T-cell (primary cell): ENCODE results near the gene KATNIP. TPM values are rescaled to one million over a fixed set of nuclear protein-coding genes. Genes with fewer than 3 reads are reported as not detected.

Experiments used
- ATAC-seq, 4 experiments: fragments of 200-7000 bp in 3 of 4; fragments of 150-1000 bp in 1 of 4; cut with Tn5 transposase; replicated peaks in 1 of 4; 1 replicate in 3 of 4; 2 replicates in 1 of 4; pipeline ENCODE4 v1.10.0; 2021; ENCODE audit warnings: moderate library complexity in 3 of 4, mild to moderate bottlenecking in 2 of 4, moderate number of reproducible peaks in 1 of 4
- CTCF ChIA-PET, 2 donors: fragments of 300-600 bp; sonication (Branson Sonifier 250); formaldehyde crosslinking; loops; one replicate each; lab custom pipeline; 2022; ENCODE audit warnings: antibody characterized with exemption in 2 of 2; lab: Charles Lee
- POLR2A ChIA-PET, 2 donors: fragments of 300-600 bp; sonication (Branson Sonifier 250); formaldehyde crosslinking; loops; one replicate each; lab custom pipeline; 2022; ENCODE audit warnings: antibody characterized with exemption in 2 of 2; lab: Charles Lee
- DNase-seq, 35 experiments: peaks; one replicate each; pipeline versions ENCODE4 v3.0.0 to v3.0.0-alpha.2; 2013 to 2023
- H3K27ac ChIP-seq: one replicate; pipeline ENCODE4 v1.5.1; 2013; ENCODE audit warnings: low read length
- H3K27me3 ChIP-seq, 2 experiments: replicated peaks in 1 of 2; 1 replicate in 1 of 2; 2 replicates in 1 of 2; pipeline versions ENCODE4 v1.6.1 to v1.7.0; 2013; ENCODE audit warnings: low read length in 1 of 2, mixed read lengths in 1 of 2; ENCODE audit not compliant: control insufficient read depth in 2 of 2, insufficient read depth in 2 of 2; ENCODE audit errors: extremely low read depth in 1 of 2
- H3K36me3 ChIP-seq, 2 donors: 1 replicate in 1 of 2; 2 replicates in 1 of 2; pipeline versions ENCODE4 v1.6.1 to v1.7.0; 2013; ENCODE audit warnings: low read length in 1 of 2; ENCODE audit not compliant: control insufficient read depth in 2 of 2, insufficient read depth in 1 of 2; ENCODE audit errors: extremely low read depth in 1 of 2
- H3K4me1 ChIP-seq, 2 experiments: 1 replicate in 1 of 2; 2 replicates in 1 of 2; pipeline versions ENCODE4 v1.6.1 to v1.7.0; 2013; ENCODE audit warnings: low read length in 2 of 2, mixed read lengths in 1 of 2; ENCODE audit not compliant: insufficient read depth in 2 of 2, control insufficient read depth in 1 of 2; ENCODE audit errors: extremely low read depth in 1 of 2
- H3K4me3 ChIP-seq, 2 donors: 1 replicate in 1 of 2; 2 replicates in 1 of 2; pipeline versions ENCODE4 v1.5.1 to v1.7.0; 2013; ENCODE audit warnings: mild to moderate bottlenecking in 2 of 2, low read length in 1 of 2, moderate library complexity in 1 of 2; ENCODE audit not compliant: control insufficient read depth in 1 of 2; ENCODE audit errors: extremely low read depth in 1 of 2
- H3K9me3 ChIP-seq: 2 replicates; pipeline ENCODE4 v1.7.0; 2013
- H3K27ac Mint-ChIP-seq, 2 donors: one replicate each; pipeline ENCODE4 v1.8.0; 2020 to 2021; ENCODE audit warnings: mild to moderate bottlenecking in 2 of 2, mixed read lengths in 2 of 2
- H3K27me3 Mint-ChIP-seq, 2 donors: one replicate each; pipeline ENCODE4 v1.8.0; 2021 to 2022; ENCODE audit warnings: mixed read lengths in 2 of 2
- H3K36me3 Mint-ChIP-seq: one replicate; pipeline ENCODE4 v1.8.0; 2021; ENCODE audit warnings: mixed read lengths
- H3K4me1 Mint-ChIP-seq, 3 donors: one replicate each; pipeline ENCODE4 v1.8.0; 2020 to 2022; ENCODE audit warnings: mixed read lengths in 3 of 3, mild to moderate bottlenecking in 1 of 3
- H3K4me3 Mint-ChIP-seq, 3 donors: one replicate each; pipeline ENCODE4 v1.8.0; 2020 to 2022; ENCODE audit warnings: mild to moderate bottlenecking in 3 of 3, mixed read lengths in 3 of 3, moderate library complexity in 3 of 3
- H3K9me3 Mint-ChIP-seq, 3 donors: one replicate each; pipeline ENCODE4 v1.8.0; 2020 to 2022; ENCODE audit warnings: mixed read lengths in 3 of 3
- WGBS: methylation state at CpG from one replicate; pipeline ENCODE4 v1.1.5; 2013; ENCODE audit warnings: missing lambda C conversion rate; ENCODE audit not compliant: insufficient coverage; 5-methylcytosine and 5-hydroxymethylcytosine counted together
- total RNA-seq, 35 experiments: library from RNA in 6 of 35; stranded (reverse) in 6 of 35; fragments of 120-200 nt in 1 of 35; gene quantifications; one replicate each; pipeline versions ENCODE4 v1.2.1 to v1.2.4 and lab custom pipeline; 2013 to 2026

KATNIP gene
- total RNA-seq, 5 donors from 2014 or later (not counting 1 experiment from before 2014, with no cell fraction given), result 14.6 to 26.8 (median 18.7) TPM

DNA sequence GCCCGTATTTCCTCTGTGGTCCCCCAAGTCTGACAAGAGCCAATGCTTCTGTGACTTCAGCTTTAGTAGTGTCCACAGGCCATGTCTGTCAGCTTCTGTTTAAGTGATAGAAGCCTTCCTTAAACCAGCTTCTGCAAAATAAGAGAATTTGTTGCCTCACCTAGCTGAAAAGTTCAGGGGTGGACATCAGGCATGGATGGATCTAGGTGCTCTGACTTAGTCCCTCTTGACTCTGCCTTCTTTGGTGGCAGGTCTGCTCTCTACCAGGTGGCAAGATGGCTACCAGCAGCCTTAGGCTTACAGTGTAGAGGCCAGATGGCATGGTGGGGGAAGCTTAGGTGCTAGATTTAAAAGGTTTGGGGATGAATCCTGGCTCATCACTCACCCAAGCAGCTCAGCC is 33.7 kb downstream of the KATNIP start:
- H3K9me3 Mint-ChIP-seq, result no peaks in the 10 kb centered on the region
- H3K4me1 Mint-ChIP-seq, result no peaks in the 10 kb centered on the region
- no peaks in the 10 kb centered on the region for H3K9me3 ChIP-seq
- peaks cover 54% of the 10 kb centered on the region for H3K36me3 Mint-ChIP-seq
- no peak overlapping the region for H3K4me3 ChIP-seq
- DNase-seq (no peak), ATAC-seq (no peak)
- WGBS, result 100% methylated on average over 1 of the region's 1 CpG
- no peak overlapping the region for H3K27ac Mint-ChIP-seq
- no peak overlapping the region for H3K4me3 Mint-ChIP-seq
- H3K27me3 ChIP-seq, result no peaks in the 10 kb centered on the region
- H3K4me1 ChIP-seq, result no peaks in the 10 kb centered on the region
- POLR2A ChIA-PET, result no interaction called here
- H3K27ac ChIP-seq, result no peak overlapping the region
- H3K36me3 ChIP-seq, result no peaks in the 10 kb centered on the region
- H3K27me3 Mint-ChIP-seq, result no peaks in the 10 kb centered on the region
- CTCF ChIA-PET, result no interaction called here

DNA sequence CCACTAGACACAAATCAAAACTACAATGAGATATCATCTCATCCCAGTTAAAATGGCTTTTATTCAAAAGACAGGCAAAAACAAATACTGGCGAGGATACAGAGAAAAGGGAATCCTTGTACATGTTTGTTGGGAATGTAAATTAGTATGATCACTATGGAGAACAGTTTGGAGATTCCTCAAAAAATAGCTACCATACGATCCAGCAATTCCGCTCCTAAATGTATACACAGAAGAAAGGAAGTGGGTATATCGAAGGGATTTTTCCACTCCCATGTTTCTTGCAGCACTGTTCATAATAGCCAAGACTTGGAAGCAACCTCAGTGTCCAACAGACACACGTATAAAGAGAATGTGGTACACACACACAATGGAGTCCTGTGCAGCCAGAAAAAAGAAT is 35.3 kb downstream of the KATNIP start:
- Histone ChIP-seq H3K36me3 (no peaks in the 10 kb centered on the region), H3K9me3 (no peaks in the 10 kb centered on the region), H3K27ac (no peak overlapping the region), H3K27me3 (no peaks in the 10 kb centered on the region), H3K4me1 (no peaks in the 10 kb centered on the region), H3K4me3 (no peak overlapping the region)
- ChIA-PET CTCF (no interaction called here), POLR2A (no interaction called here)
- no peaks in the 10 kb centered on the region for H3K27me3 Mint-ChIP-seq
- H3K27ac Mint-ChIP-seq, result no peak overlapping the region
- no CpG with 5 or more reads among the region's 5 CpGs for WGBS
- H3K4me3 Mint-ChIP-seq, result no peak overlapping the region
- peaks cover 46% of the 10 kb centered on the region for H3K36me3 Mint-ChIP-seq
- DNase-seq (no peak), ATAC-seq (no peak)
- H3K9me3 Mint-ChIP-seq, result no peaks in the 10 kb centered on the region
- H3K4me1 Mint-ChIP-seq, result no peaks in the 10 kb centered on the region

DNA sequence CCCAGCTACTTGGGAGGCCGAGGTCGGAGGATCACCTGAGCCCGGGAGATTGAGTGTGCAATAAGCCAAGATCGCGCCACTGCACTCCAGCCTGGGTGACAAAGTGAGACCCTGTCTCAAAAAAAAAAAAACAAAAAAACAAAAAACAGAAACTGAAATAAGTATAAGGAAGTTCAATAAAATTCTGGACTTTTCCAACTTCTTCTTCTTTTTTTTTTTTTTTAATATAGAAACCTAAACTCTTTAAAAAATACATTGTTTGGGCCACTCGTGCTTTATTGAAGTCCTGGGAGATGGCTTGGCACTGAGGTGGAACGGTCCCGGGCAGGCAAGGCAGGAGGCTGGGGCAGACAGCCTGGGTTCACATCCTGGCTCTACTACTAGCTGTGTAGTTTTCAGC is 36.8 kb downstream of the KATNIP start:
- peaks cover 44% of the 10 kb centered on the region for H3K36me3 Mint-ChIP-seq
- no peaks in the 10 kb centered on the region for H3K27me3 Mint-ChIP-seq
- H3K9me3 Mint-ChIP-seq, result no peaks in the 10 kb centered on the region
- H3K9me3 ChIP-seq, result no peaks in the 10 kb centered on the region
- H3K27ac Mint-ChIP-seq, result no peak overlapping the region
- CTCF ChIA-PET, result interaction anchor here in 1 of 2 donors (0.6 kb wide), 1 partner anchor 270 kb away, joined by 3 read pairs; no protein-coding TSS in a partner anchor
- ATAC-seq (no peak), DNase-seq (no peak)
- 100% methylated on average over 3 of the region's 8 CpGs for WGBS
- no peaks in the 10 kb centered on the region for H3K27me3 ChIP-seq
- POLR2A ChIA-PET, result no interaction called here
- no peak overlapping the region for H3K4me3 ChIP-seq
- no peak overlapping the region for H3K4me3 Mint-ChIP-seq
- no peaks in the 10 kb centered on the region for H3K4me1 Mint-ChIP-seq
- no peak overlapping the region for H3K27ac ChIP-seq
- no peaks in the 10 kb centered on the region for H3K4me1 ChIP-seq
- H3K36me3 ChIP-seq, result no peaks in the 10 kb centered on the region

DNA sequence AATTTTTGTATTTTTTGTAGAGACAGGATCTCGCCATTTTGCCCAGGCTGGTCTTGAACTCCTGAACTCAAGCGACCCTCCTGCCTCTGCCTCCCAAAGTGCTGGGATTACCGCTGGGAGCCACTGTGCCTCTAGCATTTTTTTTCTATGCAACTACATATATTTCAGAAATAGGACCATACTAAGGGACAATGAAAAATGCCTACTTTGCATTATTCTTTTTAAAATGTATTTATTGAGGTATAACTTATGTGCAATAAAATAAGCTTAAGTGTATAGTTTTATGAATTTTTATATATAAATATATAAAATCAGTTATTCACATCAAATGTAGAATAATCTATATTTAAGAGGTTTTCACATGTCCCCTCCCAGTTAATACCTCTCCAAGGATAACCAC is 38.1 kb downstream of the KATNIP start:
- H3K4me1 ChIP-seq, result no peaks in the 10 kb centered on the region
- no peaks in the 10 kb centered on the region for H3K4me1 Mint-ChIP-seq
- no CpG with 5 or more reads among the region's 3 CpGs for WGBS
- H3K9me3 Mint-ChIP-seq, result no peaks in the 10 kb centered on the region
- POLR2A ChIA-PET, result no interaction called here
- H3K36me3 Mint-ChIP-seq, result peaks cover 37% of the 10 kb centered on the region
- H3K27ac Mint-ChIP-seq, result no peak overlapping the region
- DNase-seq, result no peak
- no peak for ATAC-seq
- no peaks in the 10 kb centered on the region for H3K36me3 ChIP-seq
- no peak overlapping the region for H3K4me3 Mint-ChIP-seq
- no peaks in the 10 kb centered on the region for H3K9me3 ChIP-seq
- CTCF ChIA-PET, result no interaction called here
- H3K4me3 ChIP-seq, result no peak overlapping the region
- no peaks in the 10 kb centered on the region for H3K27me3 Mint-ChIP-seq
- no peak overlapping the region for H3K27ac ChIP-seq
- H3K27me3 ChIP-seq, result no peaks in the 10 kb centered on the region

DNA sequence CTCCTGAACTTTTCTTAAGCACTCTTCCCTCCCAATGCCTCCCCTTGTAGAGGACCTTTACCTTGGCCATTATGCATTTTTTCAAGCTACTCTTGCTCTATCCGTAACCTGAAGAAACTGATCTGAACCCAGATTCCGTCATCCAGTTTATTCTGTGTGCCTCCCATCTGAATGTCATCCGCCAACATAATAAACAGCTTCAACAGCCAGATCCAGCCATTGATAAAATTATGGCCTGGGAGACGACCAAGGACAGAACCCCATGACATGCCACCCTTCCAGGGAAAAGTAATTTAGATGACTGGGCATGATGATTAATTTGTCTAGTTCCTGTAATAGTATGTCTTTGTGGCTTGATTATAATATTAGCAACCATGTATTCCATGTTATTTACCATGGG is 41.9 kb downstream of the KATNIP start:
- Mint-ChIP-seq H3K36me3 (peaks cover 20% of the 10 kb centered on the region), H3K27ac (no peak overlapping the region), H3K4me1 (no peaks in the 10 kb centered on the region)

DNA sequence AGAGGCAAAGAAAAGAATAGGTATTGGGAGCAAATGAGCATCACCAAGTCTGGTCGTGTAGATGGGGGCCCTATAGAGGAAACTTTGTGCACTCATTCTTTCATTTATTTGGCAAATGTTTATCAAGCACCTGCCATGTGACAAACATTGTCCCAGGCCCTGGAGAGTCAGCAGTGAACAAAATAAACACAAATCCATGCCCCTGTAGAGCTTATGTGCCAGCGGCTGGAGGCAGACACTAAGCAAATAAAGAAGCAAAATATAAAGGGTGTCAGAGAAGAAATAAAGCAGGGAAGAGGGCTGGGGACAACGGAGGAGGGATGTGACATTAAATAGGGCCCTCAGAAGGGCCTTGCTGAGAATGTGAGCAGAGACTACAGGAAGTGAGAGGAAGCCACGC is 45.5 kb downstream of the KATNIP start:
- no peaks in the 10 kb centered on the region for H3K4me1 Mint-ChIP-seq
- H3K36me3 Mint-ChIP-seq, result peaks cover 27% of the 10 kb centered on the region
- Histone ChIP-seq H3K4me1 (no peaks in the 10 kb centered on the region), H3K36me3 (no peaks in the 10 kb centered on the region), H3K4me3 (no peak overlapping the region), H3K9me3 (no peaks in the 10 kb centered on the region), H3K27ac (no peak overlapping the region), H3K27me3 (no peaks in the 10 kb centered on the region)
- H3K4me3 Mint-ChIP-seq, result no peak overlapping the region
- H3K27me3 Mint-ChIP-seq, result no peaks in the 10 kb centered on the region
- H3K9me3 Mint-ChIP-seq, result no peaks in the 10 kb centered on the region
- ChIA-PET CTCF (no interaction called here), POLR2A (no interaction called here)
- 81% methylated on average over 3 of the region's 4 CpGs for WGBS
- no peak overlapping the region for H3K27ac Mint-ChIP-seq
- no peak for DNase-seq
- ATAC-seq, result no peak

More for the DNA sequence above, 41.9 kb downstream of the KATNIP start:
- CTCF ChIA-PET, result interaction anchor here in 1 of 2 donors (0.7 kb wide), 1 partner anchor 42 kb away, joined by 6 read pairs; no protein-coding TSS in a partner anchor
- Histone ChIP-seq H3K4me1 (no peaks in the 10 kb centered on the region), H3K27me3 (no peaks in the 10 kb centered on the region), H3K36me3 (no peaks in the 10 kb centered on the region), H3K27ac (no peak overlapping the region), H3K9me3 (no peaks in the 10 kb centered on the region), H3K4me3 (no peak overlapping the region)
- 97% methylated on average over 3 of the region's 4 CpGs for WGBS
- DNase-seq, result no peak
- no peak for ATAC-seq
- POLR2A ChIA-PET, result no interaction called here
- Mint-ChIP-seq H3K27me3 (no peaks in the 10 kb centered on the region), H3K9me3 (no peaks in the 10 kb centered on the region), H3K4me3 (no peak overlapping the region)

DNA sequence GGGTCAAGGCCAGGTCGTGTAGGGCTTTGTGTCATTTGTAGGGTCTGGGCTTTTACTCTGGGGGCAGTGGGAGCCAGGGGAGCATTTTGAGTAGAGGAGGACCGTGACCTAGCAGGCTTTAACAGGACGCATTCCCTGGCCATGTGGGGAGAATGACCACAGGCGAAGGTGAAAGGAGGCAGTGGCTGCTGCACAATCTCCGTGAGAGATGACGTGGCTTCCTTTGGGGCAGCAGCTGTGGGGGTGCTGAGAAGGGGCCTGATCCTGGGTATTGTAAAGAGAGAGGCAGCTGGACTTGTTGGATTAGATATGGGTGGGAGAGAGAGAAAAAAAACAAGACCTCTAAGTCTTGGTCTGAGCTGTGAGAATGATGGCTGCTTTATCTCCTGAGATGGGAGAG is 46.0 kb downstream of the KATNIP start:
- ChIA-PET POLR2A (no interaction called here), CTCF (no interaction called here)
- H3K27ac Mint-ChIP-seq, result no peak overlapping the region
- no peaks in the 10 kb centered on the region for H3K27me3 Mint-ChIP-seq
- peaks cover 24% of the 10 kb centered on the region for H3K36me3 Mint-ChIP-seq
- Histone ChIP-seq H3K27me3 (no peaks in the 10 kb centered on the region), H3K27ac (no peak overlapping the region), H3K9me3 (no peaks in the 10 kb centered on the region), H3K4me1 (no peaks in the 10 kb centered on the region), H3K36me3 (no peaks in the 10 kb centered on the region), H3K4me3 (no peak overlapping the region)
- no peak for DNase-seq
- no peak for ATAC-seq
- H3K4me1 Mint-ChIP-seq, result no peaks in the 10 kb centered on the region
- H3K4me3 Mint-ChIP-seq, result no peak overlapping the region
- H3K9me3 Mint-ChIP-seq, result no peaks in the 10 kb centered on the region
- 81% methylated on average over 6 of the region's 6 CpGs for WGBS
